22Rv1 (cell line): ENCODE measurements around the gene ASTN2.
"Not testable (repeated sequence)": the region's sequence is repeated elsewhere in the genome, so short reads cannot be mapped to it uniquely, and the experiment has no call there.

Experiments
- CTCF ChIP-seq: fragments of 450-650 bp; IDR thresholded peaks from 2 replicates; pipeline ENCODE4 v1.5.1; 2017; ENCODE audit warnings: mild to moderate bottlenecking
- ZFX ChIP-seq: fragments of 450-650 bp; IDR thresholded peaks from 2 replicates; pipeline ENCODE4 v1.6.1; 2017; ENCODE audit warnings: antibody characterized with exemption, borderline replicate concordance

GRCh38 chr9:116838468-116838867 is 576.4 kb downstream of the ASTN2 start:
- not testable (repeated sequence) for TF ChIP-seq CTCF, ZFX
